GM23338 (cell line): ENCODE measurements around the gene DRC7. TPM values are rescaled to one million over a fixed set of nuclear protein-coding genes. Genes with fewer than 3 reads are reported as not detected.

ENCODE experiments used
- ATAC-seq: fragments of 200-7000 bp; cut with Tn5 transposase; 3 replicates; pipeline ENCODE4 v1.9.1; 2020
- DNase-seq: peaks from one replicate; pipeline ENCODE4 v3.0.0-alpha.2; 2015; ENCODE audit warnings: low spot score
- H2AFZ ChIP-seq: fragments of 200-600 bp; sonication (generic); 2 replicates; pipeline ENCODE4 v1.8.0; 2016; ENCODE audit warnings: antibody characterized with exemption, mild to moderate bottlenecking, moderate library complexity
- H3F3A ChIP-seq: fragments of 200-600 bp; sonication (generic); replicated peaks from 2 replicates; pipeline ENCODE4 v1.8.0; 2017; ENCODE audit warnings: antibody characterized with exemption, mixed run types, low read depth
- H3K27ac ChIP-seq: fragments of 200-600 bp; sonication (generic); 2 replicates; pipeline ENCODE4 v1.6.1; 2016; ENCODE audit warnings: low read depth
- H3K27me3 ChIP-seq: fragments of 200-600 bp; sonication (generic); 2 replicates; pipeline ENCODE4 v1.8.0; 2016; ENCODE audit warnings: mild to moderate bottlenecking, mixed run types, moderate library complexity; ENCODE audit not compliant: insufficient read depth
- H3K36me3 ChIP-seq: fragments of 200-600 bp; sonication (generic); 2 replicates; pipeline ENCODE4 v1.8.0; 2016; ENCODE audit warnings: mild to moderate bottlenecking; ENCODE audit not compliant: insufficient read depth
- H3K4me1 ChIP-seq: fragments of 200-600 bp; sonication (generic); 2 replicates; pipeline ENCODE4 v1.8.0; 2016; ENCODE audit warnings: mild to moderate bottlenecking, moderate library complexity; ENCODE audit not compliant: insufficient read depth
- H3K4me2 ChIP-seq: fragments of 200-600 bp; sonication (generic); 2 replicates; pipeline ENCODE4 v1.7.1; 2017; ENCODE audit warnings: mixed run types
- H3K4me3 ChIP-seq: fragments of 200-600 bp; sonication (generic); 2 replicates; pipeline ENCODE4 v1.6.1; 2016; ENCODE audit warnings: mixed run types
- H3K79me2 ChIP-seq: fragments of 200-600 bp; sonication (generic); replicated peaks from 2 replicates; pipeline ENCODE4 v1.8.0; 2017; ENCODE audit warnings: mild to moderate bottlenecking; ENCODE audit not compliant: insufficient read depth
- H3K9me2 ChIP-seq: fragments of 200-600 bp; sonication (generic); 2 replicates; pipeline ENCODE4 v1.8.0; 2017; ENCODE audit not compliant: insufficient read depth
- H4K20me1 ChIP-seq: fragments of 200-600 bp; sonication (generic); replicated peaks from 2 replicates; pipeline ENCODE4 v1.8.0; 2017; ENCODE audit warnings: mild to moderate bottlenecking; ENCODE audit not compliant: insufficient read depth
- H3K27ac Mint-ChIP-seq: 2 replicates; pipeline ENCODE4 v1.8.0; 2020; ENCODE audit warnings: inconsistent platforms, mild to moderate bottlenecking, moderate library complexity, mixed read lengths
- H3K27me3 Mint-ChIP-seq: 3 replicates; pipeline ENCODE4 v1.8.0; 2022; ENCODE audit warnings: low read depth, mild to moderate bottlenecking, moderate library complexity, mixed read lengths, inconsistent platforms; ENCODE audit not compliant: insufficient read depth, poor library complexity
- H3K36me3 Mint-ChIP-seq: 3 replicates; pipeline ENCODE4 v1.8.0; 2021; ENCODE audit warnings: low read depth, mild to moderate bottlenecking, inconsistent platforms, moderate library complexity, mixed read lengths
- H3K4me1 Mint-ChIP-seq: 3 replicates; pipeline ENCODE4 v1.8.0; 2020; ENCODE audit warnings: mild to moderate bottlenecking, inconsistent platforms, mixed read lengths
- H3K4me3 Mint-ChIP-seq: 3 replicates; pipeline ENCODE4 v1.8.0; 2021; ENCODE audit warnings: moderate library complexity, mild to moderate bottlenecking, inconsistent platforms, mixed read lengths
- H3K9me3 Mint-ChIP-seq: 3 replicates; pipeline ENCODE4 v1.8.0; 2020; ENCODE audit warnings: moderate library complexity, mild to moderate bottlenecking, inconsistent platforms, mixed read lengths
- CREB1 ChIP-seq: fragments of 250-450 bp; sonication (Bioruptor Pico); IDR thresholded peaks from 2 replicates; pipeline ENCODE4 v1.5.0; 2020; ENCODE audit warnings: low read depth, mild to moderate bottlenecking, moderate library complexity
- CTCF ChIP-seq, 2 experiments: fragments of 200-600 bp in 1 of 2; sonication (generic) in 1 of 2; conservative IDR thresholded peaks; 2 replicates each; pipeline versions ENCODE4 v1.5.1 to v1.6.1; 2016 to 2017; ENCODE audit warnings: antibody characterized with exemption in 2 of 2, low read depth in 2 of 2, mild to moderate bottlenecking in 2 of 2, moderate library complexity in 1 of 2
- EZH2phosphoT487 ChIP-seq: fragments of 200-600 bp; sonication (generic); IDR thresholded peaks from one replicate; pipeline ENCODE4 v1.8.1; 2018; ENCODE audit warnings: antibody characterized with exemption; ENCODE audit not compliant: unreplicated experiment
- STAT1 ChIP-seq: IDR thresholded peaks from one replicate; pipeline ENCODE4 v1.6.1; 2016; ENCODE audit warnings: antibody characterized with exemption; ENCODE audit not compliant: unreplicated experiment
- ZNF114 ChIP-seq: fragments of 250-450 bp; sonication (Bioruptor Pico); IDR thresholded peaks from 2 replicates; pipeline ENCODE4 v1.5.0; 2020; ENCODE audit warnings: mild to moderate bottlenecking, moderate library complexity
- ZNF331 ChIP-seq: fragments of 250-450 bp; sonication (Bioruptor Pico); IDR thresholded peaks from 2 replicates; pipeline ENCODE4 v1.5.0; 2020; ENCODE audit warnings: low read depth, mild to moderate bottlenecking, moderate library complexity
- ZNF462 ChIP-seq: fragments of 250-450 bp; sonication (Bioruptor Pico); IDR thresholded peaks from 2 replicates; pipeline ENCODE4 v1.5.0; 2020; ENCODE audit warnings: mild to moderate bottlenecking, moderate library complexity
- polyA plus RNA-seq: library from polyadenylated mRNA; unstranded; fragments of >200 nt; fragmentation: Nextera tagmentation; extraction: Ambion mirVana; gene quantifications from 2 replicates; pipeline ENCODE4 v1.2.1, GENCODE V29; 2016
- total RNA-seq: library from RNA; depleted of rRNA; stranded (reverse); fragments of >200 nt; shearing (Covaris generic); gene quantifications from 2 replicates; pipeline ENCODE4 v1.2.3, GENCODE V29; 2014
- TF ChIP-seq, protein P1 (sequence below): IDR thresholded peaks from 2 replicates; pipeline ENCODE4 v1.6.1; 2016; ENCODE audit warnings: antibody characterized with exemption

DRC7 gene
- total and polyA plus RNA-seq, 2 experiments from 2014 or later, result not detected

DNA sequence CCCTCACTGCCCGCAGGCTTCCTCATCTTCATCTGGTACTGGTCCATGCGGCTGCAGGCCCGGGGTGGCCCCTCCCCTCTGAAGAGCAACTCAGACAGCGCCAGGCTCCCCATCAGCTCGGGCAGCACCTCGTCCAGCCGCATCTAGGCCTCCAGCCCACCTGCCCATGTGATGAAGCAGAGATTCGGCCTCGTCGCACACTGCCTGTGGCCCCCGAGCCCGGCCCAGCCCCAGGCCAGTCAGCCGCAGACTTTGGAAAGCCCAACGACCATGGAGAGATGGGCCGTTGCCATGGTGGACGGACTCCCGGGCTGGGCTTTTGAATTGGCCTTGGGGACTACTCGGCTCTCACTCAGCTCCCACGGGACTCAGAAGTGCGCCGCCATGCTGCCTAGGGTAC, 31.2 kb upstream of the DRC7 start:
- Histone ChIP-seq H3K9me2 (no peaks in the 10 kb centered on the region), H3K79me2 (no peaks in the 10 kb centered on the region), H3F3A (no peaks in the 10 kb centered on the region), H4K20me1 (no peaks in the 10 kb centered on the region), H3K36me3 (no peaks in the 10 kb centered on the region), H2AFZ (no peak overlapping the region), H3K4me3 (no peak overlapping the region), H3K27me3 (no peaks in the 10 kb centered on the region), H3K4me1 (no peaks in the 10 kb centered on the region), H3K4me2 (no peak overlapping the region), H3K27ac (no peak overlapping the region)
- Mint-ChIP-seq H3K36me3 (no peaks in the 10 kb centered on the region), H3K4me3 (no peak overlapping the region), H3K27me3 (peaks cover 4% of the 10 kb centered on the region), H3K4me1 (no peaks in the 10 kb centered on the region; the same call in 2 of the 3 replicates), H3K27ac (no peak overlapping the region), H3K9me3 (no peaks in the 10 kb centered on the region)
- TF ChIP-seq ZNF462 (CRISPR knock-in tag), result no peak
- TF ChIP-seq EZH2phosphoT487, result no peak
- TF ChIP-seq STAT1, result no peak
- no peak for TF ChIP-seq ZNF331 (CRISPR knock-in tag)
- ATAC-seq, result no peak
- no peak for DNase-seq

DNA sequence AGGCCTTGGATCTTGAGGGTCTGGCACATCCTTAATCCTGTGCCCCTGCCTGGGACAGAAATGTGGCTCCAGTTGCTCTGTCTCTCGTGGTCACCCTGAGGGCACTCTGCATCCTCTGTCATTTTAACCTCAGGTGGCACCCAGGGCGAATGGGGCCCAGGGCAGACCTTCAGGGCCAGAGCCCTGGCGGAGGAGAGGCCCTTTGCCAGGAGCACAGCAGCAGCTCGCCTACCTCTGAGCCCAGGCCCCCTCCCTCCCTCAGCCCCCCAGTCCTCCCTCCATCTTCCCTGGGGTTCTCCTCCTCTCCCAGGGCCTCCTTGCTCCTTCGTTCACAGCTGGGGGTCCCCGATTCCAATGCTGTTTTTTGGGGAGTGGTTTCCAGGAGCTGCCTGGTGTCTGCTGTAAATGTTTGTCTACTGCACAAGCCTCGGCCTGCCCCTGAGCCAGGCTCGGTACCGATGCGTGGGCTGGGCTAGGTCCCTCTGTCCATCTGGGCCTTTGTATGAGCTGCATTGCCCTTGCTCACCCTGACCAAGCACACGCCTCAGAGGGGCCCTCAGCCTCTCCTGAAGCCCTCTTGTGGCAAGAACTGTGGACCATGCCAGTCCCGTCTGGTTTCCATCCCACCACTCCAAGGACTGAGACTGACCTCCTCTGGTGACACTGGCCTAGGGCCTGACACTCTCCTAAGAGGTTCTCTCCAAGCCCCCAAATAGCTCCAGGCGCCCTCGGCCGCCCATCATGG, 30.5 kb upstream of the DRC7 start:
- peak; percentile 17; the same call in 2 of the 3 replicates for ATAC-seq
- no peaks in the 10 kb centered on the region for H3K36me3 Mint-ChIP-seq
- TF ChIP-seq ZNF114 (CRISPR knock-in tag) (no peak), CTCF (conservative IDR thresholded peaks at IDR 0.05; ENCODE audit: low read depth in 2 of 2) (peak in 1 of 2 experiments; percentile 37; a peak in 2 of 4 replicates), CREB1 (CRISPR knock-in tag) (no peak)
- TF ChIP-seq, protein P1, sequence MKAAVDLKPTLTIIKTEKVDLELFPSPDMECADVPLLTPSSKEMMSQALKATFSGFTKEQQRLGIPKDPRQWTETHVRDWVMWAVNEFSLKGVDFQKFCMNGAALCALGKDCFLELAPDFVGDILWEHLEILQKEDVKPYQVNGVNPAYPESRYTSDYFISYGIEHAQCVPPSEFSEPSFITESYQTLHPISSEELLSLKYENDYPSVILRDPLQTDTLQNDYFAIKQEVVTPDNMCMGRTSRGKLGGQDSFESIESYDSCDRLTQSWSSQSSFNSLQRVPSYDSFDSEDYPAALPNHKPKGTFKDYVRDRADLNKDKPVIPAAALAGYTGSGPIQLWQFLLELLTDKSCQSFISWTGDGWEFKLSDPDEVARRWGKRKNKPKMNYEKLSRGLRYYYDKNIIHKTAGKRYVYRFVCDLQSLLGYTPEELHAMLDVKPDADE, result no peak

More for the DNA sequence above, 30.5 kb upstream of the DRC7 start:
- no peaks in the 10 kb centered on the region for H3K36me3 ChIP-seq
- DNase-seq, result no peak
- no peak overlapping the region for H3K4me3 ChIP-seq
- no peaks in the 10 kb centered on the region for H3K4me1 ChIP-seq
- no peak overlapping the region for H3K4me2 ChIP-seq
- Mint-ChIP-seq H3K27me3 (peaks cover 5% of the 10 kb centered on the region), H3K4me3 (no peak overlapping the region), H3K4me1 (no peaks in the 10 kb centered on the region; the same call in 2 of the 3 replicates), H3K27ac (no peak overlapping the region; the same call in 1 of the 2 replicates), H3K9me3 (no peaks in the 10 kb centered on the region; the same call in 1 of the 3 replicates)
- no peak overlapping the region for H3K27ac ChIP-seq
- H3K9me2 ChIP-seq, result no peaks in the 10 kb centered on the region
- H3F3A ChIP-seq, result no peaks in the 10 kb centered on the region
- H3K79me2 ChIP-seq, result no peaks in the 10 kb centered on the region
- H2AFZ ChIP-seq, result no peak overlapping the region
- no peaks in the 10 kb centered on the region for H3K27me3 ChIP-seq
- H4K20me1 ChIP-seq, result no peaks in the 10 kb centered on the region
